Activated effector memory CD4-positive, alpha-beta T cell treated with anti-CD3 and anti-CD28 coated beads, Interleukin-2, amount 50 U/mL, for 16 hours (primary cell): ENCODE measurements around the gene MTUS2.
A peak's percentile ranks its signal among the peaks of the same experiment; 100 is the strongest.

Experiments used
- DNase-seq: peaks from one replicate; pipeline ENCODE4 v3.0.0-alpha.2; 2020

MTUS2 gene

DNA sequence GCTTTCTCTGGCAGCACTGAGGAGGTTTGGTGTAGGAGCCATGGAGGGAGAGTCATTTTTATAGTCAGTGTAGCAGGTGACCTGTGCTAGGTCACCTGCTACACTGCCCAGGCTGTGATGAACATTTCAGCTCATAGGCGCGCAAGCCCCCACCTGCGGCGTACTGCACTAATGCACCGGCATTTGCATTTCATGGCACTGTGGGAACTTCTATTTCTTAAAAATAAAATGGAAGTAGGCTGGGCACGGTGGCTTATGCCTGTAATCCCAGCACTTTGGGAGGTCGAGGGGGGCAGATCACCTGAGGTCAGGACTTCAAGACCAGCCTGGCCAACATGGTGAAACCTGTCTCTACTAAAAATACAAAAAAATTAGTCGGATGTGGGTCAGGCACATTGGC lies 674.4 kb downstream of the MTUS2 start:
- DNase-seq = no peak

DNA sequence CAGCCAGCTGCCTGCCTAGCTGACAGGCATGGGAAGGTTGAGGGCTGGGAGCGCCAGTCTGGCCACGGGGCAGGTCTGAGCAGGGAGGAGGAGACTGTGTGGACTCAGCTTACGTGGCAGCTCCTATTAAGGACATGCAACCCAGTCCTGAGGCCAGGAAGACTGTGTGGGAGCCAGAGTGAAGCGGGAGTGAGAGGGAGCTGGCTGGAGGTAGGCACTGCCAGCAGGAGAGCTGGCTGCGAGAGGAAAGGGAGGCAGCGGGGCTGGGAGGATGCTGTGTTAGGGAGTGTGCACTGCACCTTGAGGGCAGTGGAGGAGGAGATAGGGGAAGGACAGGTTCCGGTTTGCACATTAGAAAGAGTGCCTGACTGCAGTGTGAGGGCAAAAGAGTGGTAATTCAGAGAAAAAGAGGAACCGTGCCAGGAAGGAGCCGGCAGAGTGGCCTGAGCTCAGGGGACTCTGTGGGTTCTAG lies 676.1 kb downstream of the MTUS2 start:
- DNase-seq = no peak

DNA sequence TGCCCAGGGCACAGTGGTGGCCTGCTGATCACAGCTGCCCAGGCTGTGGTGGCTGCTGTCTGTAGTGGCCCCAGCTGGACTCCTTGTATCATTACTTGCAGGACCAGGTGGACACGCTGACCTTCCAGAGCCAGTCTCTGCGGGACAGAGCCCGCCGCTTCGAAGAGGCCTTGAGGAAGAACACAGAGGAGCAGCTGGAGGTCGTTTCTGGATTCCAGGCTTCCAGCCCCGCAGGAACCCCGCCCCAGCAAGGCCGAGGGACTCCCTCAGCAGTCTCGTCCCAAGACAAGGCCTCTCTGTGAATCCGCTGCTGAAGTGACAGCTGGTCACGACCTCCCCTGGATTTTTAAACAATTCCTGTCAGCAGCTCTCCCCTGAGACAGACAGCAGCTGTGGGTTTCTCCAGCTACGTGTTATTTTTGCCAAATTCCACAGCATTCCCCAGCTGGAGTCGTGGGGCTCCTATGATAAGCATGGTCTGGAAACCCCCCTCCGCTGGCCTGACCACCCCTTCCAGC lies 677.1 kb downstream of the MTUS2 start:
- no peak for DNase-seq

GRCh38 chr13:29498426-29499040 lies 678.4 kb downstream of the MTUS2 start:
- DNase-seq = no peak

GRCh38 chr13:29499506-29500165 lies 679.5 kb downstream of the MTUS2 start:
- DNase-seq = no peak

DNA sequence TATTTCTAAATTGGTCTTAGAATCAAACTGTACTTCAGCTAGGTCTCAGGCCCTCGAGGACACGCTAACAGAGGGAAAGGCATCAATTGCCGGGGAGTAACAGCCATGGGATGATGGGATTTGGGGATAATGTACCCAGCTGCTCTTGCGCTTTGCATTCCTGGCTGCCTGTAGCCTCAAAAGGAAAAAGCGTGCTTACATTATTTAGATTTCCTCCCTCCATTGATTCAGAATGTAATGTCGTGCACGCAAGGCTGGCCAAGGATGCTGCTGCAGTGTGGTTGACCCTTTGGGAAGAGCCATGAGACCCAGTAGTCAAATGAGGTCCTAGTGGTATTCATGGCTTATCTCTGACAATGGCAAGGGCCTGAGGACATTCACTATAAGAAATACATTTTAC lies 680.2 kb downstream of the MTUS2 start:
- DNase-seq = no peak

- no peak for DNase-seq
Measured at GRCh38 chr13:29501674-29502073, 681.5 kb downstream of the MTUS2 start.

DNA sequence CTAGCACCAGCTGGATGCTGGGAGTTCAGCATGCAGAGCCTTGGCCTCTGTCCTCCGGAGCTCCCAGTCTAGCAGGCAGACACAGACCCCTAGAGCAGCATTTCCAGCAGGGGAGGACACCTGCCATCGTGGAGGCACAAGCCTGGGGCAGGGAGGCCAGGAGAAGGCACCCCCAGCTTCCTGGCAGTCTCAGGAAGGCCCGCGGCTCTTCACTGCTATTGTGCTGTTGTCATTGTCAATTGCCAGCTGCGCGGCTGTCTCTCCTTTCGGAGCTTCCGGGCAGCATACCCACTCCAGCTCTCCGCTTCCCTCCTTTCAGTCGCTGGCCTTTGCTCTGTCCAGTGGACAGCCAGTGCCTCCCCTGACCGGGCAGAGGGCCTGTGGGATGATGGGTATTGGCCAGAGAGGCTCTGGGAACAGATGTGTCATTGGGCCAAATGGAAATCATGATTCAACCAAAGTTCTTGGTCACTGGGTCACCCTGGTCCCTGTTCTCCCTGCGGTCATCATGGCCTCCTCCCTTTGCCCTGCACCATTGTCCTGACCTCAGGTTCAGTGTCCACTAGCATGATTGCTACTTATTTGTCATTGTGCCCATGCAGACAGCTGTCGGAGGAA lies 682.4 kb downstream of the MTUS2 start:
- DNase-seq = no peak

DNA sequence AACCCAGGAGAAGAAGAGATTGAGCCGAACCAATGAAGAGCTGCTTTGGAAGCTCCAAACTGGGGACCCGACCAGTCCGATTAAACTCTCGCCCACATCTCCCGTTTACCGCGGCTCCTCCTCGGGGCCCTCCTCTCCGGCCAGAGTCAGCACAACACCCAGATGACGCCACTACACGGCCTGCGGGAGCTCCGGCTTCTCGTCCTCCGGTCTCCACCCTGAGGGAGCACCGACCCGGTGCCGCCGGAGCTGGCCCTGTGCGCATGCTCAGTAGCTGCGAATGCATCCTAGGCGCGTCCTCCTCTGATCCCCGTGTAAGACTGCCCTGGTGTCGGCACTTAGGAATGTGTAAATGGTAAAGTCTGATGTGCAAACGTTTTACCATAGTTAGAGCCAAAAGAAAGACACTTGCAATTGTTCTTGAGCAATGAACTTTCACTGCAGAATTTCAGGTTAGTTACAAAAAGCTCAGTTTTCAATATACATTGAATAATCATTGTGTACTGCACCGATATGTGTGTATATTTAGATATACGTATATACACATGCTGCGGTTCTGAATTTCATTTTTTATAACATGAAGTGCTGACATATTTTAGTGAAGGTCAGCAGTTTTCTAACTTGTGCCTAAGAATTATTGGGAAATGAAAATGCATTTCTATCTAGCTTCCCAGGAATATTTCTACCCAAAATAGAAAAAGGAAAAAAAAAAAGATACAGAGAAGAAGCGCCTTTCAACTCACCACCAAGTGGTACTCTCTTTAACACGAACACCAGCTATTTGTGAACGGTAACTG lies 683.1 kb downstream of the MTUS2 start:
- DNase-seq = no peak

DNA sequence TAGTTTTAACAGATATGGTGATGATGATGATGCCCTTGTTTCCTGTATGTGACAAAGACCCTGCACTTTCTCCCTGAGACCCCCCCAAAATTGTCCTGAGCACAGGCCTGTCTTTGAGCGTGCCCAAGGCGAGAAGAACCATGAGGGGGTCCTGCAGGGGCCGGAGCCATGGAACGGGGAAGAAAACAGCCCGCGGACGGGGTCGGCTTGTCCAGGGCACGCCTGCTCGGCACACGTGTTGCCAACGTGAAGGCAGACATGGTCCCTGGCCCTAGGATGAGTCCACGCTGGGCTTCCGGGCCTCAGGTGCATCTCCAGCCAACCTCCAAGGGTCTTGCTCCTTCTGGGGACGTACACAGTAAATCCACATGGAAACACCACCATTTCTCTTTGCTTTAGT lies 684.6 kb downstream of the MTUS2 start:
- DNase-seq = no peak

GRCh38 chr13:29505511-29505910 lies 685.4 kb downstream of the MTUS2 start:
- DNase-seq = no peak

DNA sequence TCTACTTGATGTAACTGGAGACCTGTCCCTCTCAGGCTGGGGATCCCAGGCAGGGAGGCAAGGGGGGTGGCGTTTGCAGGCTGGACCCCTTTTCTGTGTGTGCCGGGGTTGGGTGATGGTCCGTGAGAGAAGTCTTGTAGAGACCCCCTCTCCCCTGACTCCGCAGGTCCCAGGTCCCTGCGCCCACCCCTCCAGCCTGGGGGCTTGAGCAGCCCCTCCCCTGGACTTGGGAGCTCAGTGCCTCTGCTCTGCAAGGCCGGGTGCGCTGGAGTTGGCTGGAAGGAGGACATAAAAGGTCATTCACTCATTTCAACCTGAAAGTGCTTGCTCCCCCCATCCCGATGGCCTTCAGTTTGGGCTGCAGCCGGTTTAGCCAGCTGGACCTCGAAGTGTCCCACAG lies 685.8 kb downstream of the MTUS2 start:
- no peak for DNase-seq

- no peak for DNase-seq
Measured at GRCh38 chr13:29507356-29507755, 687.2 kb downstream of the MTUS2 start.

DNA sequence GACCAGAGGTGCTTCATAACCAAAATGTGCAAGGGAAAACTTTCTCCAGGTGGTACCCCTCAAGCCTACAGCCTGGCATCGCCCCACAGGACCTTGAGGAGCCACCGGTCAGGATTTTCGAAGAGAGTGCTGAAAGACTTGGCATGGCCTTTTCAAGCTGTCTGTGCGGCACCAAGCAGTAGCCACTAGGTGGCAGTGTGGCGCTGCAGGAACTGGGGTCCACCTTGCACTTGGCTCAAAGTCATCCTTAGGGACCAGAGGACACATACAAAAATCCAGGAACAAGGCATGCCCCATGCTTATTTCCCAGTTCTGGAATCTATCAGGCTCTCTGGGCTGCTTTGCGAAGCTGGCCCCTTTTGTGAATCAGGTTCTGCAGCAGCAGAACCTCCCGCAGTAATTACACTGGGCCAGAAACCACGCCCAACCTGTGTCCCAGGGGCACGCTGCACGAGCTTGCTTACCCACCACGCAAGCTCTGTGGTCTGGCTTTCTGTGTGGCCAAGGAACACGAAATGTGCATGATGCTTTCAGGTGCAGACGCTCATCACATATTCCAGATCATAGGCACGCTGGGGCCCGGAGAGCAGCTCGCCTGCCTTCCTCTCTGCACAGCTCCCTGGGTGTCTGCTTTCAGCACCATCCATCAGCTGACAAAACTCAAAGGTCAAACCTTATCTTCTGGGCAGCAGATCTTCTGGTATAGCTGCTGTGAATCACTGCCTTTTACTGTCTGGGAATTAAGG lies 688.2 kb downstream of the MTUS2 start:
- DNase-seq = peak; percentile 90

DNA sequence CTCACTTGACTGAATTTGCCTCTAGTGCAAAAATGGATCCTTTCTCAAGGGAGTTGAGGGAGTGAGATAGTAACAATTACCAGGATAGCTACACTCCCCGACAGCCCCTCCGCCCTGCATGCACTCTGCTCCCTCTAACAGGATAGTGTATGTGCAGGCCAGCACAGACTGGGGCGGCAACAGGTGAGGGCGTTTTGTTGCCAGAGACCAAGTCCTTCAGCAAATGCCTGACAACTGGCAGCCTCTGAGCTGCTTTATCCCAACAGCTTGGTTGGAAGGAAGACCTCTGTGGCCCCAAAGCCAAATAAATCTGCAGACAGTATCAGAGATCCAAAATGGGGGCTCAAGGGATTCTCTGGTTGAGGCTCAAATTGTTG lies 688.7 kb downstream of the MTUS2 start:
- no peak for DNase-seq

DNA sequence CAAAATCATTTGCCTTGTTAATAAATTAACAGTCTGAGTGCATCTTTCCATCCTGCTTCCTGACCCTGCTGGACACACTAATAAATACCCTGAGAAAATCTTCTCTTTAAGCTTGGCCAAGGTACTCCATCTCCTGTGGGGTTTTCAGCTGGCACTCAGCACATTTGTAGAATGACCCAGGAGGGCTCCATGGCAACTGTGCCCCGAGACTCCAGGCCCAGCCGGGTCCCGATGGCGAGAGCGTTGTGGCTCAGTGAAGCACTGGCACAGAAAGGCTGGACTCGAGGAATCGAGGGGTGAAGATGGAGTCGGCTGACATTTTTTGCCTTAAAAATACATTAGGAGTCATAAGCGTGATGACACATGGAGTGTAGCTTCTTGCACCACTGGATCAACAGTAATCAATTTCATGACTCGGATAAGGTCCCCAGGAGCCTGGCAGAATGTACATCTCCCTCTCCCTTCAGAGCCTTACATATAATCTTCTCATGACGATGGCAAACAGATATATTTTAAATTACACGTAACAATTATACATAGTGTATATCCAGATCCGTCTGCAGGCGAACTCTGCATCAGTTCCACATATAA lies 690.0 kb downstream of the MTUS2 start:
- DNase-seq = no peak

DNA sequence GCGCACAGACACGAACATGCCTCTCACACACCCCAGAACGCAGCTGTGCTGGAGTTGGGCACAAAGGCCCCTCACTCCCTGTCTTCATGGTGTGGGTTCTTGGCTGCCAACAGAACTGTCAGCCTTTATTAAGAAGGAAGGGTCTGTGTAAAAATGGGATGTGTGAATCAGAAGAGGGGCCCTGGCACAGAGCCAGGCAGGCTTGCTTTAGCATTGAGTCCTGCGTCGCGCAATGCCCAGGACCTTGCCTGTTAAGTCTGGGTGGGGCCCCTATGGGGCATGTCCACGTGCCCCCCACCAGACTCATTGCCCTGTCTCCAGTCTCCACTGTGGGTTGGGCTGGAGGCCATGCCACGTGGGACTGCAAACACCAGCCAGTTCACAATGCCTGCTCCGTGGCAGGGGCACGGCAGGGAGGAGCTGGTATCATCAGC lies 690.5 kb downstream of the MTUS2 start:
- DNase-seq = no peak

- no peak for DNase-seq
Measured at GRCh38 chr13:29511106-29511796, 691.1 kb downstream of the MTUS2 start.

GRCh38 chr13:29511980-29512379 lies 691.8 kb downstream of the MTUS2 start:
- DNase-seq = no peak

- DNase-seq = no peak
Measured at GRCh38 chr13:29513002-29513980, 693.2 kb downstream of the MTUS2 start.
